Hepatocyte (in vitro differentiated cells): ENCODE measurements around the gene SLC44A3.

Experiments
- EZH2phosphoT487 ChIP-seq: fragments of 200-600 bp; sonication (generic); IDR thresholded peaks from one replicate; pipeline ENCODE4 v1.6.1; 2018; ENCODE audit warnings: antibody characterized with exemption, mild to moderate bottlenecking, low read depth, moderate library complexity; ENCODE audit not compliant: unreplicated experiment, severe bottlenecking
- TF ChIP-seq, protein P1 (sequence below): fragments of 200-600 bp; sonication (generic); IDR thresholded peaks from 2 replicates; pipeline ENCODE4 v1.5.1; 2016; ENCODE audit warnings: antibody characterized with exemption, mild to moderate bottlenecking; ENCODE audit not compliant: poor library complexity

DNA sequence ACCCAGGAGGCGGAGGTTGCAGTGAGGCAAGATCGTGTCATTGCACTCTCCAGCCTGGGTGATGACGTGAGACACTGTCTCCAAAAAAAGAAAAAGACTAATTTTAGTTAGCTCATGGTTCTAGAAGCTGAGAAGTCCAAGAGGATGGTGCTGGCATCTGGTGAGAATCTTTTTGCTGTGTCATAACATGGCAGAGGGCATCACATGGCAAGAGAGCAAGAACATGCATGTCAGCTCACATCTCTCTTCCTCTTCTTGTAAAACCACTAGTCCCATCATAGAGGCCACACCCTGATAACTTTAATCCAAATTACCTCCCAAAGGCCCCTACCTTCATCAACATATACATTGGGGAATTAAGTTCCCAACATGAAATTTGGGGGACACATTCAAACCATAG is 120.6 kb downstream of the SLC44A3 start:
- TF ChIP-seq, protein P1, sequence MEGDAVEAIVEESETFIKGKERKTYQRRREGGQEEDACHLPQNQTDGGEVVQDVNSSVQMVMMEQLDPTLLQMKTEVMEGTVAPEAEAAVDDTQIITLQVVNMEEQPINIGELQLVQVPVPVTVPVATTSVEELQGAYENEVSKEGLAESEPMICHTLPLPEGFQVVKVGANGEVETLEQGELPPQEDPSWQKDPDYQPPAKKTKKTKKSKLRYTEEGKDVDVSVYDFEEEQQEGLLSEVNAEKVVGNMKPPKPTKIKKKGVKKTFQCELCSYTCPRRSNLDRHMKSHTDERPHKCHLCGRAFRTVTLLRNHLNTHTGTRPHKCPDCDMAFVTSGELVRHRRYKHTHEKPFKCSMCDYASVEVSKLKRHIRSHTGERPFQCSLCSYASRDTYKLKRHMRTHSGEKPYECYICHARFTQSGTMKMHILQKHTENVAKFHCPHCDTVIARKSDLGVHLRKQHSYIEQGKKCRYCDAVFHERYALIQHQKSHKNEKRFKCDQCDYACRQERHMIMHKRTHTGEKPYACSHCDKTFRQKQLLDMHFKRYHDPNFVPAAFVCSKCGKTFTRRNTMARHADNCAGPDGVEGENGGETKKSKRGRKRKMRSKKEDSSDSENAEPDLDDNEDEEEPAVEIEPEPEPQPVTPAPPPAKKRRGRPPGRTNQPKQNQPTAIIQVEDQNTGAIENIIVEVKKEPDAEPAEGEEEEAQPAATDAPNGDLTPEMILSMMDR, result no peak
- TF ChIP-seq EZH2phosphoT487, result no peak
